Measurements from ENCODE around the gene VDR. TPM values are rescaled to one million over a fixed set of nuclear protein-coding genes. Genes with fewer than 3 reads are reported as not detected.

The VDR gene
- total RNA-seq, 4 donors from 2014 or later: 16.6 to 25.0 (median 21.3) TPM

- H3K27me3 ChIP-seq: no peaks in the 10 kb centered on the region
- TF ChIP-seq, protein P1, sequence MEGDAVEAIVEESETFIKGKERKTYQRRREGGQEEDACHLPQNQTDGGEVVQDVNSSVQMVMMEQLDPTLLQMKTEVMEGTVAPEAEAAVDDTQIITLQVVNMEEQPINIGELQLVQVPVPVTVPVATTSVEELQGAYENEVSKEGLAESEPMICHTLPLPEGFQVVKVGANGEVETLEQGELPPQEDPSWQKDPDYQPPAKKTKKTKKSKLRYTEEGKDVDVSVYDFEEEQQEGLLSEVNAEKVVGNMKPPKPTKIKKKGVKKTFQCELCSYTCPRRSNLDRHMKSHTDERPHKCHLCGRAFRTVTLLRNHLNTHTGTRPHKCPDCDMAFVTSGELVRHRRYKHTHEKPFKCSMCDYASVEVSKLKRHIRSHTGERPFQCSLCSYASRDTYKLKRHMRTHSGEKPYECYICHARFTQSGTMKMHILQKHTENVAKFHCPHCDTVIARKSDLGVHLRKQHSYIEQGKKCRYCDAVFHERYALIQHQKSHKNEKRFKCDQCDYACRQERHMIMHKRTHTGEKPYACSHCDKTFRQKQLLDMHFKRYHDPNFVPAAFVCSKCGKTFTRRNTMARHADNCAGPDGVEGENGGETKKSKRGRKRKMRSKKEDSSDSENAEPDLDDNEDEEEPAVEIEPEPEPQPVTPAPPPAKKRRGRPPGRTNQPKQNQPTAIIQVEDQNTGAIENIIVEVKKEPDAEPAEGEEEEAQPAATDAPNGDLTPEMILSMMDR (IDR thresholded peaks at IDR 0.05): no peak
- H3K4me3 ChIP-seq: no peak overlapping the region
- H3K4me1 ChIP-seq: peaks cover 0 to 51% (median 6%) of the 10 kb centered on the region in 3 donors
- WGBS, 2 donors: 60 to 67% methylated on average over 6 to 8 of the region's 8 CpGs
- no peaks in the 10 kb centered on the region for H3K9me3 ChIP-seq
- H3K27ac ChIP-seq: no peak overlapping the region
- H3K36me3 ChIP-seq: peaks cover 0 to 12% (median 0%) of the 10 kb centered on the region in 3 donors
- intact Hi-C loops (cut with DNase I): loop anchor here (5.0 to 10.0 kb wide), 3 partner anchors 62 to 122 kb away; no protein-coding TSS in a partner anchor
- no peak for DNase-seq
These were observed 65.4 kb downstream of the VDR start for GRCh38 chr12:47839214-47839876.

DNA sequence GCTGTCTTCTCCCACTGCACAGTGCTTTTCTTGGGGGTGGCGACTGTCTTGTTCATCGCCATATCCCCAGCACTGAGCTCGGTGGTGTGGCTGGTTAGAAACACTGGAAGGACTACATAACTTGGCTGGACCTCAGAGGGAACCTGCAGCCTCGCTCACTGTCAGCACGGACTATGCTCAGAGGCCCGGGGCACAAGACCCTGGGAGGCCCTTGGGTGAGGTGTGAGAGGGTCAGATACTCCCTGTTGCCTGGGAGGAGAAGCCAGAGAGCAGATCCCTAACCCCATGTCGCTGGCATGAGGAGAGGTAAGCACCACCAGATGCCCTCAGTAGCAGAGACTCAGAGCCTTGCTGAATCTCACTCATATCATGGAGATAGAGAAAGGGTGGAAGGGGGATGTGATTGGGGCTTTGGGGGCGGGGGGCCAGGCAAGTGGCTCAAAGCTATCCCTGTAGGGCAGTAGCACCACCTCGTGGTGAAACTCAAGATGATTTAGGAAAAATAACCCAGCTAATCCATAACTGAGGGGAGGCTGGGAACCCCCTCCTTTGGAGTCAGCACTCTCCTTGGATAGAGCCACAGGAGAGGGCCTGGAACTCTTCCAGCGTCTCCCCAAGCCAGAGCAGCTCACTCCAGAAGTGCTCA, 66.4 kb downstream of the VDR start:
- intact Hi-C loops (cut with DNase I): loop anchor here (5.0 to 10.0 kb wide), 3 partner anchors 61 to 121 kb away; no protein-coding TSS in a partner anchor
- H3K9me3 ChIP-seq: no peaks in the 10 kb centered on the region
- H3K4me1 ChIP-seq: peaks cover 0 to 45% (median 4%) of the 10 kb centered on the region in 3 donors
- no peaks in the 10 kb centered on the region for H3K27me3 ChIP-seq
- 17 to 50% methylated on average over 6 of the region's 10 CpGs for WGBS, 2 donors
- H3K27ac ChIP-seq: no peak overlapping the region
- no peak for DNase-seq
- peaks cover 0 to 4% (median 0%) of the 10 kb centered on the region in 3 donors for H3K36me3 ChIP-seq
- no peak overlapping the region for H3K4me3 ChIP-seq
- TF ChIP-seq, protein P1 (IDR thresholded peaks at IDR 0.05): peak in 5 of 6 experiments; percentile 32 to 62 (median 34)
- no peak for TF ChIP-seq POLR2A (IDR thresholded peaks at IDR 0.05)

- 51 to 52% methylated on average over 13 of the region's 13 CpGs for WGBS, 2 donors
- no peak overlapping the region for H3K27ac ChIP-seq
- H3K4me3 ChIP-seq: no peak overlapping the region
These were observed 67.3 kb downstream of the VDR start for GRCh38 chr12:47837190-47838171.

GRCh38 chr12:47835831-47836155, 69.0 kb downstream of the VDR start:
- 63 to 67% methylated on average over 3 of the region's 3 CpGs for WGBS, 2 donors
- no peak overlapping the region for H3K27ac ChIP-seq
- no peak for DNase-seq
- H3K27me3 ChIP-seq: no peaks in the 10 kb centered on the region
- intact Hi-C loops (cut with DNase I): loop anchor here (5.0 to 10.0 kb wide), 3 partner anchors 58 to 118 kb away; no protein-coding TSS in a partner anchor
- H3K4me1 ChIP-seq: peaks cover 0 to 31% (median 4%) of the 10 kb centered on the region in 3 donors
- no peak for TF ChIP-seq POLR2A (IDR thresholded peaks at IDR 0.05)
- TF ChIP-seq, protein P1 (IDR thresholded peaks at IDR 0.05): no peak
- no peaks in the 10 kb centered on the region for H3K36me3 ChIP-seq
- no peak overlapping the region for H3K4me3 ChIP-seq
- H3K9me3 ChIP-seq: no peaks in the 10 kb centered on the region

More at GRCh38 chr12:47837190-47838171, 67.3 kb downstream of the VDR start:
- intact Hi-C loops (cut with DNase I): loop anchor here (5.0 to 10.0 kb wide), 3 partner anchors 60 to 120 kb away; no protein-coding TSS in a partner anchor
- DNase-seq: no peak
- TF ChIP-seq, protein P1 (IDR thresholded peaks at IDR 0.05): peak; percentile 91 to 98 (median 95)
- no peak for TF ChIP-seq POLR2A (IDR thresholded peaks at IDR 0.05)
- Histone ChIP-seq H3K9me3 (no peaks in the 10 kb centered on the region), H3K27me3 (no peaks in the 10 kb centered on the region), H3K36me3 (no peaks in the 10 kb centered on the region), H3K4me1 (peaks cover 0 to 38% (median 4%) of the 10 kb centered on the region in 3 donors)

Data from esophagus squamous epithelium (tissue), 5 donors.